PFSK-1 (cell line): ENCODE data around the gene USF1.

ENCODE experiments used
- FOXP2 ChIP-seq: optimal IDR thresholded peaks from 2 replicates; pipeline ENCODE3; 2011; ENCODE audit warnings: borderline replicate concordance, control low read depth, inconsistent platforms; ENCODE audit not compliant: insufficient read depth; ENCODE audit errors: extremely low read length, extremely low read depth
- POLR2AphosphoS5 ChIP-seq: IDR thresholded peaks from 2 replicates; pipeline ENCODE4 v1.6.1; 2012; ENCODE audit warnings: low read depth, mild to moderate bottlenecking, control low read depth, low read length, moderate library complexity
- REST ChIP-seq, 2 experiments: IDR thresholded peaks; 2 replicates each; pipeline versions ENCODE4 v1.6.1 to v1.8.0; 2011 to 2012; ENCODE audit warnings: low read depth in 2 of 2, low read length in 2 of 2, control low read depth in 1 of 2, inconsistent platforms in 1 of 2, mild to moderate bottlenecking in 1 of 2, moderate library complexity in 1 of 2; ENCODE audit not compliant: insufficient read depth in 1 of 2
- SIN3A ChIP-seq: IDR thresholded peaks from 2 replicates; pipeline ENCODE4 v1.6.1; 2012; ENCODE audit warnings: mild to moderate bottlenecking, low read length, moderate library complexity, borderline replicate concordance; ENCODE audit not compliant: insufficient read depth
- TAF1 ChIP-seq: IDR thresholded peaks from 2 replicates; pipeline ENCODE4 v1.6.1; 2012; ENCODE audit warnings: low read length, control low read depth, borderline replicate concordance; ENCODE audit not compliant: insufficient read depth

The USF1 gene

GRCh38 chr1:161033751-161034150 lies 12.0 kb downstream of the USF1 start:
- TF ChIP-seq SIN3A = no peak
- no peak for TF ChIP-seq FOXP2
- TF ChIP-seq REST (IDR thresholded peaks at IDR 0.05; ENCODE audit: insufficient read depth in 1 of 2, low read depth in 2 of 2, low read length in 2 of 2) = no peak

GRCh38 chr1:161032409-161032808 lies 13.4 kb downstream of the USF1 start:
- TF ChIP-seq SIN3A = no peak
- no peak for TF ChIP-seq REST (IDR thresholded peaks at IDR 0.05; ENCODE audit: insufficient read depth in 1 of 2, low read depth in 2 of 2, low read length in 2 of 2)
- TF ChIP-seq TAF1 = no peak

- TF ChIP-seq REST (IDR thresholded peaks at IDR 0.05; ENCODE audit: insufficient read depth in 1 of 2, low read depth in 2 of 2, low read length in 2 of 2) (no peak), FOXP2 (no peak), TAF1 (no peak), POLR2AphosphoS5 (no peak), SIN3A (no peak)
Measured at GRCh38 chr1:161031874-161032273, 13.9 kb downstream of the USF1 start.

- TF ChIP-seq TAF1 = no peak
- TF ChIP-seq SIN3A = no peak
Measured at GRCh38 chr1:161021970-161022353, 23.8 kb downstream of the USF1 start.

DNA sequence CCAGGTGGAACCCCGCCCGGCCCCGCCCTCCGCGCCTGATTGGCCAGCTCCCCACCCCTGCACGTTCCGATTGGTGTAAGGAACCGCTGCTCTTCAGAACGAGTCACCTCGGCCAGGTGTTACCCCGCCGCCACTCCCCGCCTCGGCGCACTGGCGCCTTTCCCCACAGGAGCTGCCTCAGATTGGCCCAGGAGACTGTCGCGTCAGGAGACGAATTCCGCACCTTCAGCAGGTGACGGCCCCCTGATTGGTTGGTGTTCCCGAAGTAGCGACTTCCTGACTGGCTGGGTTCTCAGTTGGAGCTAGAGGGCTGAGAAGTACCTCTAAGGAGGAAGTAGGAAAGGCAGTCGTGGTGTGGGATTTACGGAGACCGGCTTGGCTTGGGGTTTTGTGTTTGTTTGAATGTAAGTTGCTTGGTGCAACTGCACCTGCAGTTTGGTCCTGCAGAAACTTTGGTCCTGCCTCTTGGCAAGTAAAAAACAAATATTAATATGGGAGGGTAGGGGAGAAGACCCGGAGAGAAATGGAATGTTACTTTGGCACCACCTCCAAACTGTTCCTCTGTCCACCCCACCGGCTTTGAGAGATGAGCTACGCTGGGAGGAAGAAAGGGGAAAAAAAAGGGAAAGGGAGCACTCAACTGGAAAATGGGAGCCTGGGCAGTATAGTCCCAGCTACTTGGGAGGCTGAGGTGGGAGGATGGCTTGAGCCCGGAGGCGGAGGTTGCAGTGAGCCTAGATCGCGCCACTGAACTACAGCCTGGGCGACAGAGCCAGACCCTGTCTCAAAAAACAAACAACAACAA lies 24.4 kb downstream of the USF1 start:
- TF ChIP-seq TAF1 = no peak
- TF ChIP-seq FOXP2 = no peak
- no peak for TF ChIP-seq REST (IDR thresholded peaks at IDR 0.05; ENCODE audit: insufficient read depth in 1 of 2, low read depth in 2 of 2, low read length in 2 of 2)
- no peak for TF ChIP-seq SIN3A
- TF ChIP-seq POLR2AphosphoS5 = no peak
